ENCODE data around the gene LTBP2.

LTBP2 gene

DNA sequence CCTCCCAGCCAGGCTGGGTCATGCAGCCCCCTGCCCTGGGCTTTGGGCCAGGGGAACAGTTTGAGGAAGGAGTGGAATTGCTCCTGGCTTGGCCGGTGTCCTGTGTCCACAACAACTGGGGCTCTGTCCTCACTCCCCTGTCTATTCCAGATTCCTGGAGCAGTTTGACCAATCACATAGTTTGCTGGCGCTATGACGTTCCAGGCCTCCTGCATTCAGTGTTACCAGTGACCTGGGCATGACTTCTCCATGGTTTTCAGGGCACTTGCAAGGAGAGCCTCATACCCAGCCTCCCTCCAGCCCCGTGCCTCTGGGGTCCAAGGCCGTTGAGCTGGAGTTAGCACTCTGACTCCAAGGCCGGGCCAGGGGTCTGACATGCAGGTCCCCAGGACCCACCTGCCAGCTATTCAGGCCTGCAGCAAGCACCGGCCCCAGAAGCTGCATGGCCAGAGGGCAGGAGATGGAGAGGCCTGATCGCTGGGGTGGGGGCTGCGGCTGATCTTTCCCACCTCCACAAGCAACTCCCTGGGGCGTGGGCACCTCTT, 84.2 kb downstream of the LTBP2 start:
- Histone ChIP-seq H3K4ac (ENCODE audit: low read depth, low read length) (no peak overlapping the region), H3K4me1 (ENCODE audit: control insufficient read depth in 1 of 2, insufficient read depth in 2 of 2, low read length in 2 of 2) (no peaks in the 10 kb centered on the region), H3K14ac (ENCODE audit: low read length) (no peak overlapping the region), H4K8ac (ENCODE audit: low read depth, low read length) (no peak overlapping the region), H3K79me2 (ENCODE audit: control insufficient read depth, insufficient read depth, low read length, poor library complexity) (no peaks in the 10 kb centered on the region), H3K27me3 (ENCODE audit: insufficient read depth, low read length) (no peaks in the 10 kb centered on the region), H3K9me3 (ENCODE audit: insufficient read depth, low read depth, low read length) (peaks cover 2% of the 10 kb centered on the region), H3K36me3 (ENCODE audit: control insufficient read depth in 1 of 2, insufficient read depth in 2 of 2, low read length in 2 of 2) (no peaks in the 10 kb centered on the region), H3K18ac (ENCODE audit: low read length) (no peak overlapping the region), H2BK5ac (ENCODE audit: low read depth, low read length, poor library complexity) (no peak overlapping the region), H3K23ac (ENCODE audit: low read length) (no peak overlapping the region), H2AFZ (ENCODE audit: insufficient read depth, low read length, poor library complexity) (no peak overlapping the region), H2BK12ac (ENCODE audit: low read length) (no peak overlapping the region), H3K79me1 (ENCODE audit: low read length) (no peaks in the 10 kb centered on the region), H3K9ac (ENCODE audit: low read length) (no peak overlapping the region), H3K27ac (ENCODE audit: low read depth, low read length) (no peak overlapping the region), H3K4me2 (ENCODE audit: low read length) (no peak overlapping the region), H3K4me3 (ENCODE audit: low read depth, low read length) (no peak overlapping the region), H4K12ac (ENCODE audit: low read depth, low read length) (no peak overlapping the region), H2AK5ac (ENCODE audit: low read length) (no peak overlapping the region), H2BK120ac (ENCODE audit: insufficient read depth, low read length, poor library complexity) (no peak overlapping the region), H4K91ac (ENCODE audit: low read depth, low read length) (no peak overlapping the region)
- no peak for DNase-seq
- no CpG with 5 or more reads among the region's 10 CpGs for WGBS (ENCODE audit: extremely low coverage, insufficient coverage, insufficient read length)

DNA sequence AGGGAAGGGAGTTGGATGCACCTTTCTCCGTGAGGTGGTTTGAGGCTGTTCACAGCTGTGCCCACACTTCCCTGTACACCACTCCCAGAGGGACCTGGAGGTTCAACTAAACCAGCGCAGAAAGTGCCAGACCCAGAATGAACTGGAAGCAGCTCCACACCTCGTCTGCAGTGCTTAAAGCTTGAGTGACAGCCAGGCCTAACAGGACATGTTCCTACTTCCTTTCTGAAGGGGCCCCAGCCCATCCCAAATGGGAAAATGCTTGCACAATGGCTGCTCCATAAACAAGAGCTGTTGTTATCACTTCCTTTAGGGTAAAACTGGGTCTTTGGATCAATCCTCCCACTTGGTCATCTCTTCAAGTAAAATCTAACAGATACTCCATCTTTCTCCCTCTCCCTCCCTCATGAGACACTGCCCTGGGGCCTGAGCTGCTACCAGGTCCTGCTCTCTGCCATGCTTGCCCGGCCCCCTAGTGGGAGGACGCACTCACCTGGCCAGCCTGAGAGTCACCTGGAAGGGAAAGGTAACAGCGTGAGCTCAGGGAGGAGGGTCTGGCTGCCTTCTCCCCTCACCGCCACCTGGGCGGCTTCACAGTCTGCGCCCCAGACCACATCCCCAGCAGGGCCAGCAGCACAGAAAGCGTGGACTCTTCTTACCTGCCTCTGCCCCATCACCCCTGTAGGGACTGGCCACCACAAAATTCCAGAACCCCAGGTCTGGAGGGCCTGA, 85.0 kb downstream of the LTBP2 start:
- H3K4ac ChIP-seq (ENCODE audit: low read depth, low read length): no peak overlapping the region
- no peak overlapping the region for H2AK5ac ChIP-seq (ENCODE audit: low read length)
- no peak overlapping the region for H2BK5ac ChIP-seq (ENCODE audit: low read depth, low read length, poor library complexity)
- no peak overlapping the region for H3K9ac ChIP-seq (ENCODE audit: low read length)
- H3K4me3 ChIP-seq (ENCODE audit: low read depth, low read length): no peak overlapping the region
- no peak overlapping the region for H2BK12ac ChIP-seq (ENCODE audit: low read length)
- H3K27ac ChIP-seq (ENCODE audit: low read depth, low read length): no peak overlapping the region
- H4K12ac ChIP-seq (ENCODE audit: low read depth, low read length): no peak overlapping the region
- H3K4me1 ChIP-seq (ENCODE audit: control insufficient read depth in 1 of 2, insufficient read depth in 2 of 2, low read length in 2 of 2): no peaks in the 10 kb centered on the region
- no peak for DNase-seq
- no peaks in the 10 kb centered on the region for H3K79me2 ChIP-seq (ENCODE audit: control insufficient read depth, insufficient read depth, low read length, poor library complexity)
- H2BK120ac ChIP-seq (ENCODE audit: insufficient read depth, low read length, poor library complexity): no peak overlapping the region
- WGBS (ENCODE audit: extremely low coverage, insufficient coverage, insufficient read length): no CpG with 5 or more reads among the region's 10 CpGs
- H4K91ac ChIP-seq (ENCODE audit: low read depth, low read length): no peak overlapping the region
- peaks cover 2% of the 10 kb centered on the region for H3K9me3 ChIP-seq (ENCODE audit: insufficient read depth, low read depth, low read length)
- H3K36me3 ChIP-seq (ENCODE audit: control insufficient read depth in 1 of 2, insufficient read depth in 2 of 2, low read length in 2 of 2): no peaks in the 10 kb centered on the region
- no peak overlapping the region for H3K4me2 ChIP-seq (ENCODE audit: low read length)
- H2AFZ ChIP-seq (ENCODE audit: insufficient read depth, low read length, poor library complexity): no peak overlapping the region
- H3K18ac ChIP-seq (ENCODE audit: low read length): no peak overlapping the region
- H4K8ac ChIP-seq (ENCODE audit: low read depth, low read length): no peak overlapping the region
- no peaks in the 10 kb centered on the region for H3K79me1 ChIP-seq (ENCODE audit: low read length)
- no peaks in the 10 kb centered on the region for H3K27me3 ChIP-seq (ENCODE audit: insufficient read depth, low read length)
- no peak overlapping the region for H3K14ac ChIP-seq (ENCODE audit: low read length)
- no peak overlapping the region for H3K23ac ChIP-seq (ENCODE audit: low read length)

DNA sequence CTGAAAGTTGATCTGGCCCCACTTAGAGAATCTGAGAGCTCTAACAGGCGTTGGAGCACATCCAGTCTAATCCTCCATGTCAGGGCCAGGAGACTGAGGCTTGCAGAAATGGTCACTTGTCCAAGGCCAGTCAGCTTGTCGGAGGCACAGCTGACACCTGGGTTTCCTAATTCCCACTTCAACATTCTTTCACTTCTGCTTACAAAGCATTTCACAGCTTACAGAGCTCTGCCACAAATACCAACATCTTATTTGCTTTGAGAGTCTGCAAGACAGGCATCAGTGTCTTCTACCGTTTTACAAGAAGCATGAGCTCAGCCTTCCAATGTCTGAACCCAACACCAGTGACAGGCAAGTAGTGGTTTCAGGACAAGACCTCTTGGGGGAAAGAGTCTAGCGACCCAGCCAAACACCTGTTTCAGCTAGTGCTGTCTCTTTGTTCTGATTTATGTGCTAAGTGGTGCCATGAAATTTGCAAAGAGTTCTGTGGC, 86.6 kb downstream of the LTBP2 start:
- DNase-seq: no peak
- Histone ChIP-seq H3K18ac (ENCODE audit: low read length) (no peak overlapping the region), H3K27ac (ENCODE audit: low read depth, low read length) (no peak overlapping the region), H3K79me2 (ENCODE audit: control insufficient read depth, insufficient read depth, low read length, poor library complexity) (no peaks in the 10 kb centered on the region), H3K9ac (ENCODE audit: low read length) (no peak overlapping the region), H3K14ac (ENCODE audit: low read length) (no peak overlapping the region), H3K4ac (ENCODE audit: low read depth, low read length) (no peak overlapping the region), H3K4me1 (ENCODE audit: control insufficient read depth in 1 of 2, insufficient read depth in 2 of 2, low read length in 2 of 2) (no peaks in the 10 kb centered on the region), H4K91ac (ENCODE audit: low read depth, low read length) (no peak overlapping the region), H3K4me2 (ENCODE audit: low read length) (no peak overlapping the region), H3K79me1 (ENCODE audit: low read length) (no peaks in the 10 kb centered on the region), H2BK12ac (ENCODE audit: low read length) (no peak overlapping the region), H2AFZ (ENCODE audit: insufficient read depth, low read length, poor library complexity) (no peak overlapping the region), H3K23ac (ENCODE audit: low read length) (no peak overlapping the region), H2BK120ac (ENCODE audit: insufficient read depth, low read length, poor library complexity) (no peak overlapping the region), H3K36me3 (ENCODE audit: control insufficient read depth in 1 of 2, insufficient read depth in 2 of 2, low read length in 2 of 2) (no peaks in the 10 kb centered on the region), H4K12ac (ENCODE audit: low read depth, low read length) (no peak overlapping the region), H4K8ac (ENCODE audit: low read depth, low read length) (no peak overlapping the region), H3K4me3 (ENCODE audit: low read depth, low read length) (no peak overlapping the region), H2BK5ac (ENCODE audit: low read depth, low read length, poor library complexity) (no peak overlapping the region), H3K27me3 (ENCODE audit: insufficient read depth, low read length) (no peaks in the 10 kb centered on the region), H2AK5ac (ENCODE audit: low read length) (no peak overlapping the region), H3K9me3 (ENCODE audit: insufficient read depth, low read depth, low read length) (peaks cover 2% of the 10 kb centered on the region)
- WGBS (ENCODE audit: extremely low coverage, insufficient coverage, insufficient read length): no CpG with 5 or more reads among the region's 4 CpGs

DNA sequence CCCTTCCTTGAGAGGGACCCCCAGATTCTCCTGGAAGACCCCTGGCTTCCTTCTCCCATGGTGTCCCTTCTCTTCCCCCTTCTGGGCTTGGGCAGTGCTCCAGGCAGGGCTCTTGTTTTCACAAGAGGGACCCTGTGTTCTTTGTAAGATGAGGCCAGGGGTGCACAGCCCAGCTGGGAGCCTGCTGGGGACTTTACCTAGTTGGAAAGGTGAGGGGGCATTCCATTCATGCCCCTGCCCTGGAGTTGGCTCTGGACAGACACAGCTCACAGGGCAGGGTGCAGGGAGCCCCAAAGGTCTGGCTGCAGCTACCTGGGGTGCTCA, 87.3 kb downstream of the LTBP2 start:
- DNase-seq: no peak
- Histone ChIP-seq H2AFZ (ENCODE audit: insufficient read depth, low read length, poor library complexity) (no peak overlapping the region), H4K91ac (ENCODE audit: low read depth, low read length) (no peak overlapping the region), H3K27me3 (ENCODE audit: insufficient read depth, low read length) (no peaks in the 10 kb centered on the region), H3K79me2 (ENCODE audit: control insufficient read depth, insufficient read depth, low read length, poor library complexity) (no peaks in the 10 kb centered on the region), H3K9ac (ENCODE audit: low read length) (no peak overlapping the region), H3K9me3 (ENCODE audit: insufficient read depth, low read depth, low read length) (peaks cover 2% of the 10 kb centered on the region), H3K4me1 (ENCODE audit: control insufficient read depth in 1 of 2, insufficient read depth in 2 of 2, low read length in 2 of 2) (no peaks in the 10 kb centered on the region), H2BK5ac (ENCODE audit: low read depth, low read length, poor library complexity) (no peak overlapping the region), H3K18ac (ENCODE audit: low read length) (no peak overlapping the region), H3K4ac (ENCODE audit: low read depth, low read length) (no peak overlapping the region), H3K36me3 (ENCODE audit: control insufficient read depth in 1 of 2, insufficient read depth in 2 of 2, low read length in 2 of 2) (no peaks in the 10 kb centered on the region), H3K14ac (ENCODE audit: low read length) (no peak overlapping the region), H3K27ac (ENCODE audit: low read depth, low read length) (no peak overlapping the region), H2BK120ac (ENCODE audit: insufficient read depth, low read length, poor library complexity) (no peak overlapping the region), H4K12ac (ENCODE audit: low read depth, low read length) (no peak overlapping the region), H3K4me3 (ENCODE audit: low read depth, low read length) (no peak overlapping the region), H3K23ac (ENCODE audit: low read length) (no peak overlapping the region), H3K4me2 (ENCODE audit: low read length) (no peak overlapping the region), H3K79me1 (ENCODE audit: low read length) (no peaks in the 10 kb centered on the region), H2BK12ac (ENCODE audit: low read length) (no peak overlapping the region), H2AK5ac (ENCODE audit: low read length) (no peak overlapping the region), H4K8ac (ENCODE audit: low read depth, low read length) (no peak overlapping the region)

All from trophoblast cell (in vitro differentiated cells and primary cell).